Limb (tissue), 2 donors: ENCODE results near the gene FES.
"Not testable (repeated sequence)": the region's sequence is repeated elsewhere in the genome, so short reads cannot be mapped to it uniquely, and the experiment has no call there.

ENCODE experiments used
- DNase-seq, 2 donors: peaks; one replicate each; pipeline ENCODE4 v3.0.0-alpha.2; 2016; ENCODE audit errors: extremely low spot score in 2 of 2

FES gene

GRCh38 chr15:90883976-90884718 is at the start of gene FES:
Gene FES (plus strand): TSS chr15:90884504. CDS start chr15:90885046, 542 bp downstream.
- peak; percentile 45 to 80 for DNase-seq

DNA sequence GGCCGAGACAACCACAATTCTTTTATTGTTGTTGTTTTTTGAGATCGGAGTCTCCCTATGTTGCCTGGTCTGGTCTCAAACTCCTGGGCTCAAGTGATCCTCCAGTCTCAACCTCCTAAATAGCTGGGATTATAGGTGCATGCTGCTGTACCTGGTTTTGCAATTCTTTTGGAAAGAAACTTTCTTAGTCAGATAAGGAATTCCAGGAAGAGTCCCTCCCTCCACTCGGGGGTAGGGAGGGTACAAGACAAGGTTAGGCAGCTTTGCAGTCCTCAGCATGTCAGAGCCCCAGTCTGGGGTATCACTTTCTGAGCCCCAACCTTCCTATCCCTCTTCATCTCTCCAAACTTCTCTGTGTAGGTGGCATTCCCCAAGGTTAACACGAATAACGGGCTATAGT is 49.7 kb upstream of the FES start:
- no peak for DNase-seq

DNA sequence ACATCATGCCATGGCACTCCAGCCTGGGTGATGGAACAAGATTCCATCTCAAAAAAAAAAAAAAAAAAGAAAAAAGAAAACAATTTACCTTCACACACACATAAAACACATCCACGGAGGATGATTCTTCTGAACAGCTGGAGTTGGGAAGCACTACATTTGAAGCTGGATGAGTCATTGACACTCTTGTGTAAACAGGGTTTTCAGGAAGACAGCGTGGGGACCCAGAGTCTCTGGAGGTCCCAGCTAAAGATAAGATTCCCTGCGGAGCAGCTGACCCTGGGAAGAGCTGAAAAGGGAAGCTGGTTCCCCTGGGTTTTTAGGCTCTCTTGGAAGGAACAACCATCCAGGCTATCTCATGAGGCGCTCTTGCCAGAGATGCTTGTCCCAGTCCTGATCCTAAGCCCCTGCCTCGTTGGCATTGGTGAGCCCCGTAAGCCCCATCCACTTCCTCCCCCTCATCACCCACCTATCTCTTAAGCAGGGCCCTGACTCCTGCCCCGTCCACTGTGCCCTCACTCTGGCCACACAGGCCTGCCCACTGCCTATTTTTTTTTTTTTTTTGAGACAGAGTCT is 47.9 kb upstream of the FES start:
- no peak for DNase-seq

DNA sequence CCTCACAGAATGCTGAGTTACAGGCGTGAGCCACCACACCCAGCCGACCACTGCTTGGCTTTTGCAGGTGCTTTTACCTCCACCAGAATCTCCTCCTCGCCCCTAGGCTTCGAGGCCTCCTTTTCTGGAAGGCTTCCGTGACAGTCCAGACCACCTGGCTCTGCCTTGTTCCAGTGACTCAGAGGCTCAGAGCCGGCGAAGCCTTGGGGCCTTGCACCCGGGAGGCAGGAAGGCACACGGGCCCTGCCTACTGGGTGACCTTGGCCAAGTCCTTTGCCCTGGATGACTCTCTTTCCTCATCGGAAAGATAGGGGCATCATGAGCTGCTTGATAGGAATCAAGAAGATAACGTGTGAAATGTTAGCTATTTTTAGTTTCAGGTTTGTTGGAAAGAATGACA is 47.2 kb upstream of the FES start:
- no peak for DNase-seq

- DNase-seq, result no peak
These were observed 46.2 kb upstream of the FES start for GRCh38 chr15:90838139-90838538.

DNA sequence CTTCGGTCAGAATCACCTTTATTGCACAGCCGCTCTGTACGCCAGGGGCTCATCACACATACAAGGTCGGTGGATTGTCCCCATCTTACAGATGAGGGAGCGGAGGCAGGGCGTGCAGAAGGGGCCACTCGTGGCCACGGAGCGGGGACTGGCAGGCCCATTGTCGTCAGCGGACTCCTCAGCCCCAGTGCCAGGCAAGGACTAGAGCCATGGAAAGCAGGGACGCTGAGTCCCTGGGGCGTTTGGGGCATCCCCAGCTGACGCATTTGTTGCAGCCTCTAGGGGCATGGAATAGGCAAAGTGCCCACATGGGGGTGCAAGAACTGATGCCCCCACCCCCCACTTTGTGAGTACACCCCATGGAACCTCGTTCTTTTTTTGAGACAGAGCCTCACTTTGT is 45.8 kb upstream of the FES start:
- DNase-seq, result no peak

DNA sequence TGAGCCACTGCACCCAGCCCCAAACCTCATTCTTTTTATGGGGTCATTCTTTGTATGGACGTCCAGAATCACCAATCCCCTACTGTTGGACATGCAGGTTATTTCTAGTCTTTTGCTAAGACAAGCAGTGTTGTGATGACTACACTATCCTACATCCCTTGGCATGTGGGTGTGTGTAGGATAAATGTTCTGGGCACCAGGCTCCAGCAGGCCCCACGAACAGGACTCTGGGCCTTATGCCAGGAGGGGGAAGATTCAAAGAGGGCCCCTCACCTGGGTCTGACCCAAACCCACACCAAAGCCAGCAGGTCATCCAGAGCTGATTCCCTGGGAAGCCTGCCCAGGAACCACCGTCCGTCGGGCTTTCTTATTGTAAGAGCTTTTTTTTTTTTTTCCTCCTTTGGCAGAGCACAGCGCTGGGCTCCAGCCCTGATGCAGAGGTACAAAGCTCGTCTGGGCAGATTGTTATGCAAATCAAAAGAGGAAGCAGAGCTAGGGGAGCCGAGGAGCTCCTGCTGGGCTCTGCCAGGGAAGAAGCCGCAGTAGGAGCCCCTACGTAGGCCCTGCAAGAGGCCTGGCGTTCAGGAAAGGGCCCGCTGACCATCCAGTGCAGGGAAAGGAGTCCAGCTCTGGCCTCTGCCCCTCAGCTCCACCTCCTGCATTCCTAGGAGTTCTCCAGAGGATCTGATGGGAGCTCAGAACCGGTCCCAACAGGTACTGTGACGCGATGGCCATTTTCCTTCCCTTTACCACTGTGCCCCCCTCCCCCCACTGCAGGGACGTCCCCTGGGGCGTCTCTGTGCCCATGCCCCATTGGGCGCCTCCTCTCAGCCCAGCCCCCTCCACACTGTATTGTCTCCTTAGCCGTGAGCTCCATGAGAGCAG is 44.9 kb upstream of the FES start:
- DNase-seq, result no peak

DNA sequence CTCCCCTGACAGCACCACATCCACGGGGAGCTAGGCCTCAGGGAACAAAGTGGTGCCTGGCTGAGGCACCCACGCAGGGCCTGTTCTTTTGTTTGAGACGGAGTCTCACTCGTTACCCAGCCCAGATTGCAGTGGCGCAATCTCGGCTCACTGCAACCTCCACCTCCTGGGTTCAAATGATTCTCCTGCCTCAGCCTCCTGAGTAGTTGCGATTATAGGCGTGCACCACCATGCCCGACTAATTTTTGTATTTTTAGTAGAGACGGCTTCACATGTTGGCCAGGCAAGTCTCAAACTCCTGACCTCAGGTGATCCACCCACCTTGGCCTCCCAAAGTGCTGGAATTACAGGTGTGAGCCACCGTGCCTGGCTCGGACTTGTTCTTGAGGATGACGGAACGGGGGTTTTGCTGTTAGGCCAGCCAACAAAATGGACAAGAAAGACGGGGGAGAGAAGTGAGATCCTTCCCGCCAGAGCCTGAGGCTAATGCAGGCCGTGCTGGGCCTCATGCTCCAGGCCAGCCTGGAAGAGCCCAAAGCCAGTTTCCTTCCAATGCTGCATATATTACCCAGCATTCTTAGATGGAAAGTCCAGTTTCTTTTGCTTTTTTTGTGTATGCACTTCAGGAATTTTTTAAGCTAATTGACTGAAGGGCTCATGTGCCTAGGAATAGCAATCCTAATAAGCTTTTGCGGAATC is 44.0 kb upstream of the FES start:
- no peak for DNase-seq

DNA sequence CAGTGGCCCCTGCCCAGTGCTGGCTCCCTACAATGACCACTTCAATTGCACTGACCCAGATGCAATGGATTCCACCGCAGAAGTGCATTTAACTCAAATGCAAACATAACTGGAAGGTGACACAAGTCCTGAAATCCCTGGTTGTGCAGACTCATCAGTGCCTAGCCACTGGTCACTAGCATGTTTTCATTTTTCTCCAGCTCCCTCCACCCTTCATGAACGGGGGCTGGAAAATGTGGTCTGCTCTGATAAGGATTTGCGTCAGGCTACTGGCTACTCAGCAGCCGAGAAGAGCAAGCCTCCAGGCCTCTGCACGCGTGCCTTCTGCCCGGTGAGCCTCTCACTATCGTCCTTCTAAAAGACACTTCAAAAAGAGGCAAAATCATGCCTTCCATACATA is 43.4 kb upstream of the FES start:
- DNase-seq, result no peak

- DNase-seq, result no peak
These were observed 39.6 kb upstream of the FES start for GRCh38 chr15:90844696-90845095.

- DNase-seq, result no peak
These were observed 38.9 kb upstream of the FES start for GRCh38 chr15:90845201-90845949.

DNA sequence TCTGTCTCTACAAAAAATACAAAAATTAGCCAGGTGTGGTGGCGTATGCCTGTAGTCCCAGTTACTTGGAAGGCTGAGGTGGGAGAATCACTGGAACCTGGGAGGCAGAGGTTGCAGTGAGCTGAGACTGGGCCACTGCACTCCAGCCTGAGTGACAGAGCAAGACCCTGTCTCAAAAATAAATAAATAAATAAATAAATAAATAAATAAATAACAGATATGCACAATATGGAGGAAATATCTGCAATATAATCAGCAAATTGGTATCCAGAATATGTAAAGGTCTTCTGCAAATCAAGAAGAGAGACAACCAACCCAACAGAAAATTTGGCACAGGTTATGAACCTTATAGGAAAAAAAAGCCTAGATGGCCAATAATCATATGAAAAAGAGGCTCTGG is 34.9 kb upstream of the FES start:
- DNase-seq, result not testable (repeated sequence)

- no peak for DNase-seq
These were observed 33.2 kb upstream of the FES start for GRCh38 chr15:90851114-90851513.

- no peak for DNase-seq
These were observed 32.4 kb upstream of the FES start for GRCh38 chr15:90851940-90852339.

GRCh38 chr15:90855139-90855538 is 29.2 kb upstream of the FES start:
- no peak for DNase-seq

GRCh38 chr15:90857337-90857736 is 27.0 kb upstream of the FES start:
- DNase-seq, result no peak

GRCh38 chr15:90857883-90858443 is 26.3 kb upstream of the FES start:
- no peak for DNase-seq

DNA sequence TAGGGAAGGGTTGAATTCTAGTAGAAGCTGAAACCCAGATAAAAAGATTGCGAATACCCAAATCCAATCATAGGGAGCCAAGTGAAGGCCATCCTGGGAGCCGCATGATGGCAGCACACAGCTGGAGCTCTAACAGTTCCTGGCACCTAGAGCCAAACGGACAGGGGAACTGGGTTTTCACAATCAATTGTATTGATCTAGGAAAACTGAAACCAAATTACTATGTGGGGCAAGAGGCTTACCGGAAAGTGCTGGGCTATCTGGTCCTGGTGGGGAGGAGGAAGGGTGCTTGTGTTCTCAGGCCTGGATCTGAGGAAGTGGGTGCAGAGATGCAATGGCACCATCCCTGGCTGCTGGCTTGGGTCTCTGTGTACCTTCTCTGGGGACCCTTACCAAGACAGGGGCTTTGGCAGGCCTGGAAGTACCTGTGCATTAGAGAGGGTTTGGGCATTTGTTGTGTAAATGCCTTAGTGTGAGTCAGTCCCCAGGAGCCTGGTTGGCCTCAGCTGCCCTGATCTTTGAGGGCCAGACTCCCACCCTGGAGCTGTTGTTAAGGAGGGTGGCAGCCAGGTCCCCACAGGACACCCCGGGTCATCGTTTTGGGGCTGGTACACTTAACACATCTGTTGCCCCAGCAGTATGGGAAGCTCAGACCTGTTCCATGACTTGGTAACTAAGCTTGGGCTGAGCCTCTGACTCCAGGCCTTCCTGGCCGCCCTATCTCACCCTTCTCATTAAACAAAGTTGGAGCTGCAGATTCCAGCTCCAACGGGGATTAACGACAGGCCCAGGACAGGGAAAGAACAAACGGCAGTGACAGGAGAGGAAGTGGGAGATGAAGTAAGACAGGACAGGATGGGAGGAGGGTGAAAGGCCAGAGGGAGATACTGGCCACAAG is 24.8 kb upstream of the FES start:
- no peak for DNase-seq

GRCh38 chr15:90860450-90860849 is 23.9 kb upstream of the FES start:
- no peak for DNase-seq
